GM21723 (cell line): ENCODE data around the gene EZR.

Source experiments
- ATAC-seq: cut with Tn5 transposase; IDR thresholded peaks from one replicate; pipeline ENCODE4 v1.9.1; 2021; ENCODE audit warnings: mild to moderate bottlenecking, moderate library complexity; ENCODE audit not compliant: unreplicated experiment

The EZR gene

GRCh38 chr6:158780246-158780884 lies 38.8 kb downstream of the EZR start:
- no peak for ATAC-seq

- ATAC-seq, result no peak
Measured at GRCh38 chr6:158778005-158778527, 41.1 kb downstream of the EZR start.

- ATAC-seq, result no peak
Measured at GRCh38 chr6:158777510-158777909, 41.7 kb downstream of the EZR start.

- ATAC-seq, result no peak
Measured at GRCh38 chr6:158776737-158777136, 42.4 kb downstream of the EZR start.

- no peak for ATAC-seq
Measured at GRCh38 chr6:158775832-158776231, 43.3 kb downstream of the EZR start.

- no peak for ATAC-seq
Measured at GRCh38 chr6:158774717-158775449, 44.3 kb downstream of the EZR start.

- ATAC-seq, result no peak
Measured at GRCh38 chr6:158773581-158774449, 45.4 kb downstream of the EZR start.

- ATAC-seq, result no peak
Measured at GRCh38 chr6:158772851-158773371, 46.3 kb downstream of the EZR start.

GRCh38 chr6:158772172-158772571 lies 47.0 kb downstream of the EZR start:
- no peak for ATAC-seq

GRCh38 chr6:158771399-158772152 lies 47.6 kb downstream of the EZR start:
- no peak for ATAC-seq

GRCh38 chr6:158770533-158771330 lies 48.4 kb downstream of the EZR start:
- ATAC-seq, result no peak

- no peak for ATAC-seq
Measured at GRCh38 chr6:158769771-158770432, 49.3 kb downstream of the EZR start.

- no peak for ATAC-seq
Measured at GRCh38 chr6:158769234-158769770, 49.9 kb downstream of the EZR start.

- no peak for ATAC-seq
Measured at GRCh38 chr6:158768436-158768835, 50.7 kb downstream of the EZR start.

GRCh38 chr6:158767709-158768108 lies 51.5 kb downstream of the EZR start:
- ATAC-seq, result no peak

GRCh38 chr6:158766621-158767455 lies 52.3 kb downstream of the EZR start:
- ATAC-seq, result no peak

GRCh38 chr6:158765499-158766068 lies 53.6 kb downstream of the EZR start:
- ATAC-seq, result no peak

GRCh38 chr6:158764926-158765325 lies 54.2 kb downstream of the EZR start:
- no peak for ATAC-seq
